ENCODE measurements around the gene NPC2. TPM values are rescaled to one million over a fixed set of nuclear protein-coding genes. Genes with fewer than 3 reads are reported as not detected.
"Not testable (repeated sequence)": the region's sequence is repeated elsewhere in the genome, so short reads cannot be mapped to it uniquely, and the experiment has no call there.

NPC2 gene
- 100 to 1,000 TPM; 271 to 717 (median 546) TPM for total RNA-seq

DNA sequence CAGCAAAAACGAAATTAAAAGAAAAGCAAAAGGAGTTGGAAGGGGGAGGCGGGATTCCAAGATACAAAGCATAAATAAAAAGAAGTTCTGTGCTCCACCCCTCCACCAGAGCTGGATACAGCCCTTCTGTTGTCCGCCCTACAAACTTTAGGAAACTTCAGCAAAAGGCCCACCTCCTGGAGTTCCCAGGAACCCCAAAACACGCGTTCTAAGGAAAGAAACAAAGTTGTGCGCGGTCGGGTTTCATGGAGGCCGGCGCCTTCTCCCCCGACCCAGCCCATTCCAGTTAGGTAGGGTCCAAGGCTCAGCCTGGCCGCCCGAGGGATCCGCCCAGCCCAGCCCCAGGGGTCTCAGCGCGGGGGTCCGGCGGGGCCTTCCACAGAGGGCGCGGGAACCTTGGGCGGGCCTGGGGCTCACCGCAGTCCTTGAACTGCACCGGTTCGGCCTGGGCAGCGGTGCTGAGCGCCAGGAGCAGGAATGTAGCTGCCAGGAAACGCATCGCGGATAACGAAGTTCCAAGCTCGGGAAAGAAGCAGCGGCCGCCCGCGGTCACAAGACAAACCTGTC lies at the start of gene NPC2:
Gene NPC2, minus strand, starts transcription at position 530 of the 567 bp plus-strand sequence. Its CDS starts 31 bp downstream, at position 499.
- ATAC-seq (ENCODE audit: low FRiP score), result no peak
- TF ChIP-seq CTCF (IDR thresholded peaks at IDR 0.05), result no peak
- DNase-seq (ENCODE audit: low spot score), result peak; percentile 32

- ATAC-seq (ENCODE audit: low FRiP score), result no peak
These were observed 49.1 kb upstream of the NPC2 start for GRCh38 chr14:74542056-74542685.

GRCh38 chr14:74541225-74541624 lies 48.1 kb upstream of the NPC2 start:
- DNase-seq (ENCODE audit: low spot score) (no peak), ATAC-seq (ENCODE audit: low FRiP score) (no peak)
- TF ChIP-seq CTCF (IDR thresholded peaks at IDR 0.05), result no peak

More at GRCh38 chr14:74542056-74542685, 49.1 kb upstream of the NPC2 start:
- no peak for TF ChIP-seq CTCF (IDR thresholded peaks at IDR 0.05)
- DNase-seq (ENCODE audit: low spot score), result no peak

GRCh38 chr14:74539503-74539902 lies 46.4 kb upstream of the NPC2 start:
- no peak for ATAC-seq (ENCODE audit: low FRiP score)

DNA sequence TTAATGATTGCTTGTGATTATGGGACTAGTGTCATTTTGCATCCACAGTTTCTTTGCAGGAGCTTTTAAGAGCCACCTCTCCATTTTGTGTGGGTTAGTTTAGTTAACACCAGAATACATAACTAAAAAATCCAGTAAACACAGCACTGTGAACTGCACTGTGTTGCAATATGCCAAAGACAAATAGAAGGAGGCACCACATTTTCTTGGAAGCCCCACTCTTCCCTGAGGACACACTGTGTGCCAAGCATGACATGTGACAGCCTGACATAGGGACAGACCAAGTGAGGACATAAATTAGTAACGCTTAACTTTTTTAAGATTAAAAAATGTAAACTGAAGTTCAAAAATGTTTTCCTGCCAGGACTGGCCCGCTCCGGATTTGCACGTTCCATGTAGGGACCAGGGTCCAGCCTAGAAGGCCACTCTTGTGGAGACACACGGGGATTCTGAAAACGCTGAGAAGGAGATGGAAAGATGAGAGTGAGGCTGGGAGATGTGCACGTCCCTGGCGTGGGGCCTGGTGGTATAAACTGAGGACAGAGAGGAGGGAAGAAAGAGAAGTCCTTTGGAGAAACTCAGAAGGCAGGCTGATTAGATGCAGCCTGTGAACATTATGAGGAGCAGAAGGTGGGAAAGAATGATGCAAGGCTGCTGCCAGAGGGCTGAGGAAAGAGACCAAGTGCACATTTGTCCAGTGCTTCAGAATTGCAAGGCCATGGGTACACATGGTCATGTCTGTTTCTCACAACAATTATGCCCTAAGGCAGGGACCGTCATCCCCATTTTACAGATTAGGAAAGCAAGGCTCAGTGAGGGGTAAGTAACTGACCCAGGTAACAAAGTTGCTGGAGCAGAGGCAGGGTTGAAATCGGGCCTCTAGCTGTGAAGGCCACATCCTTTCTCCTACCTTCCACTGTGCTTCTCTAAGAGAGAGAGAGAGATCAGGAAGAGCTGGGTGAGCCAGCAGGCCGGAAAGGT lies 45.6 kb upstream of the NPC2 start:
- ATAC-seq (ENCODE audit: low FRiP score), result no peak

More at GRCh38 chr14:74539503-74539902, 46.4 kb upstream of the NPC2 start:
- DNase-seq (ENCODE audit: low spot score), result no peak
- no peak for TF ChIP-seq CTCF (IDR thresholded peaks at IDR 0.05)

GRCh38 chr14:74536336-74536735 lies 43.2 kb upstream of the NPC2 start:
- not testable (repeated sequence) for ATAC-seq (ENCODE audit: low FRiP score); DNase-seq (ENCODE audit: low spot score)

More for the DNA sequence above, 45.6 kb upstream of the NPC2 start:
- no peak for TF ChIP-seq CTCF (IDR thresholded peaks at IDR 0.05)
- DNase-seq (ENCODE audit: low spot score), result no peak

DNA sequence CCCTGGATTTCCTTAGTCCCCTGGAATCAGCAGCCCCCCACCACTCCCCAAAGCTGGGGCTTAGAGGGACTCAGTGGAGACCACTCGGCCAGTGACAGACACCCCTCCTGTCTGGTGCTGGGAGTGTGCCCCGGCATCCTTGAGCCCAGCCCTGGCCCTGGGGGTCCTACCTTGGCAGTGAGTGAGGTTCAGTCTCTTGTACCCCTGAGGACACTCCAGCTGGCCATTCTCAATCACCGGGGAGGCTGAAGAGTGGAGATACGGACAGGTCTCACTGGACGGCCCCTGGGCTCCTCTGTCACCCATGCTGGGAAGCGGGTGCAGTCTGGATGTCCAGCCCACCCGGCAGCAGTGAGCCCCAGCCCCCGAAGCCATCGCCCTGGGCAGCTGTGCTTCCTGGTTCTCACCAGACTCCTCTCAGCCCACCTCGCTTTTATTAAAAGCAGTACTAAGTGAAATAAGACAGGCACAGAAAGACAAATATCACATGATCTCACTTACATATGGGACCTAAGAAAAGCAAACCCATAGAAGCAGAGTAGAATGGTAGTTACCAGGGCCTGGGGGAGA lies 42.7 kb upstream of the NPC2 start:
- no peak for TF ChIP-seq CTCF (IDR thresholded peaks at IDR 0.05)
- ATAC-seq (ENCODE audit: low FRiP score) (no peak), DNase-seq (ENCODE audit: low spot score) (no peak)
